Activated B cell treated with CpG ODN at 0.5 μM for 24 hours (primary cell): ENCODE results near the gene SLC6A3. TPM values are rescaled to one million over a fixed set of nuclear protein-coding genes. Genes with fewer than 3 reads are reported as not detected.

Experiments used
- ATAC-seq: fragments of 200-7000 bp; cut with Tn5 transposase; one replicate; pipeline ENCODE4 v1.10.0; 2021; ENCODE audit warnings: low read depth, mild to moderate bottlenecking, moderate library complexity
- CTCF ChIA-PET: fragments of 350-600 bp; sonication (Branson Sonifier 250); formaldehyde crosslinking; loops from one replicate; lab custom pipeline; 2021; ENCODE audit warnings: antibody characterized with exemption; lab: Charles Lee
- POLR2A ChIA-PET: fragments of 350-600 bp; sonication (Branson Sonifier 250); formaldehyde crosslinking; loops from one replicate; lab custom pipeline; 2021; ENCODE audit warnings: antibody characterized with exemption; lab: Charles Lee
- DNase-seq: peaks from one replicate; pipeline ENCODE4 v3.0.0; 2022
- H3K27ac Mint-ChIP-seq: one replicate; pipeline ENCODE4 v1.8.0; 2020; ENCODE audit warnings: mixed read lengths
- H3K27me3 Mint-ChIP-seq: one replicate; pipeline ENCODE4 v1.8.0; 2021; ENCODE audit warnings: mixed read lengths
- H3K36me3 Mint-ChIP-seq: one replicate; pipeline ENCODE4 v1.8.0; 2021; ENCODE audit warnings: low read depth, mixed read lengths
- H3K4me1 Mint-ChIP-seq: one replicate; pipeline ENCODE4 v1.8.0; 2021; ENCODE audit warnings: mixed read lengths
- H3K4me3 Mint-ChIP-seq: one replicate; pipeline ENCODE4 v1.8.0; 2020; ENCODE audit warnings: mild to moderate bottlenecking, mixed read lengths
- H3K9me3 Mint-ChIP-seq: one replicate; pipeline ENCODE4 v1.8.0; 2020; ENCODE audit warnings: mixed read lengths
- intact Hi-C: fragments of 100-400 bp; cut with micrococcal nuclease; formaldehyde crosslinking; loops from one replicate; pipeline ENCODE4 v1.15.1; 2024
- total RNA-seq: library from RNA; stranded (reverse); gene quantifications from 2 replicates; pipeline ENCODE4 v1.2.3, GENCODE V29; 2022
- TF ChIP-seq, protein P1 (sequence below): fragments of 200-600 bp; IDR thresholded peaks from one replicate; pipeline ENCODE4 v1.8.0; 2022; ENCODE audit warnings: antibody characterized with exemption, mild to moderate bottlenecking

SLC6A3 gene
- total RNA-seq, 1 donor from 2014 or later = 2.0 TPM

DNA sequence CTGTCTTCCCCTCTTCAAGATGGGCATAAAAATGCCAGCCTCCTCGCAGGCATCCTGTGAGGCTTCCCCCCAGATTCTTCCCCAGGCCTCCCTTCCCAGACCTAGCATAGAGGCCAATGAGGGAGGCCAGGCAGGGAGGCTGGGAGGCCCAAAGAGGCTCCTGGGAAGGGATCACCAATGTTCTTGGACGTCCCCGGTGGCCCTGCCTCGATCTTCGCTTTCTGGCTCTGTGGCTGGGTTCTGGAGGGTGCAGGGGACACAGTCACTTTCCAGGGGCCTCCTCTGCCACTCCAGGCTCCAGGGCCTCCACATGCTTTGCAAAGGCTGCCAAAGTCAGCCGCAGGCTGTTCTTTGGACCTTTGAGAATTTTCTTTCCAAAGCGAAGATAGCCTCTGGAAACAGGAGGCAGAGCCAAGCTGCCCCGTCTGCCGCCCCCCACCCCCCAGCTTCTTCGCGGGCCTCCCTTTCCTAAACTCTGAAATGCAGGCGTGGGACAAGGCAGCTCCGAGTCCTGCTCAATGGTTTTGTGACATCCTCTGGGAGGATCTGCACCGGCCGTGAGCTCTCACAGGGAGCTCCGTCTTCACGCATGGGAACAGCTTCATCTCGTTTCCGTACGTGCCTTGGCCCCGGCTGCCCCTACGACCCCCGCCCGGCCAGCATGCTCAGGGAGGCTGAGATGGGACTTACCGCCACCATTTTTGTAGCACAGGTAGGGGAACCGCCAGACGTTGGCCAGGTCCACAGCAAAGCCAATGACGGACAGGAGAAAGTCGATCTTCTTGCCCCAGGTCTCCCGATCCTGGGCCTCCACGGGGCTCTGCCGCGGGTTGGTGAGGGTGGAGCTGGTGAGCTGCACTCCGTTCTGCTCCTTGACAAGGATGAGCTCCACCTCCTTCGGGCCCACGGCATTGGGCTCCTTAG lies 2.8 kb downstream of the SLC6A3 start:
- DNase-seq (no peak), ATAC-seq (no peak)
- TF ChIP-seq, protein P1, sequence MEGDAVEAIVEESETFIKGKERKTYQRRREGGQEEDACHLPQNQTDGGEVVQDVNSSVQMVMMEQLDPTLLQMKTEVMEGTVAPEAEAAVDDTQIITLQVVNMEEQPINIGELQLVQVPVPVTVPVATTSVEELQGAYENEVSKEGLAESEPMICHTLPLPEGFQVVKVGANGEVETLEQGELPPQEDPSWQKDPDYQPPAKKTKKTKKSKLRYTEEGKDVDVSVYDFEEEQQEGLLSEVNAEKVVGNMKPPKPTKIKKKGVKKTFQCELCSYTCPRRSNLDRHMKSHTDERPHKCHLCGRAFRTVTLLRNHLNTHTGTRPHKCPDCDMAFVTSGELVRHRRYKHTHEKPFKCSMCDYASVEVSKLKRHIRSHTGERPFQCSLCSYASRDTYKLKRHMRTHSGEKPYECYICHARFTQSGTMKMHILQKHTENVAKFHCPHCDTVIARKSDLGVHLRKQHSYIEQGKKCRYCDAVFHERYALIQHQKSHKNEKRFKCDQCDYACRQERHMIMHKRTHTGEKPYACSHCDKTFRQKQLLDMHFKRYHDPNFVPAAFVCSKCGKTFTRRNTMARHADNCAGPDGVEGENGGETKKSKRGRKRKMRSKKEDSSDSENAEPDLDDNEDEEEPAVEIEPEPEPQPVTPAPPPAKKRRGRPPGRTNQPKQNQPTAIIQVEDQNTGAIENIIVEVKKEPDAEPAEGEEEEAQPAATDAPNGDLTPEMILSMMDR = no peak
- POLR2A ChIA-PET = no interaction called here
- intact Hi-C loops = no loop called here
- CTCF ChIA-PET = no interaction called here
- Mint-ChIP-seq H3K4me3 (no peak overlapping the region), H3K27ac (no peak overlapping the region), H3K4me1 (peaks cover 15% of the 10 kb centered on the region), H3K27me3 (peaks cover 52% of the 10 kb centered on the region), H3K9me3 (peaks cover 7% of the 10 kb centered on the region), H3K36me3 (no peaks in the 10 kb centered on the region)

DNA sequence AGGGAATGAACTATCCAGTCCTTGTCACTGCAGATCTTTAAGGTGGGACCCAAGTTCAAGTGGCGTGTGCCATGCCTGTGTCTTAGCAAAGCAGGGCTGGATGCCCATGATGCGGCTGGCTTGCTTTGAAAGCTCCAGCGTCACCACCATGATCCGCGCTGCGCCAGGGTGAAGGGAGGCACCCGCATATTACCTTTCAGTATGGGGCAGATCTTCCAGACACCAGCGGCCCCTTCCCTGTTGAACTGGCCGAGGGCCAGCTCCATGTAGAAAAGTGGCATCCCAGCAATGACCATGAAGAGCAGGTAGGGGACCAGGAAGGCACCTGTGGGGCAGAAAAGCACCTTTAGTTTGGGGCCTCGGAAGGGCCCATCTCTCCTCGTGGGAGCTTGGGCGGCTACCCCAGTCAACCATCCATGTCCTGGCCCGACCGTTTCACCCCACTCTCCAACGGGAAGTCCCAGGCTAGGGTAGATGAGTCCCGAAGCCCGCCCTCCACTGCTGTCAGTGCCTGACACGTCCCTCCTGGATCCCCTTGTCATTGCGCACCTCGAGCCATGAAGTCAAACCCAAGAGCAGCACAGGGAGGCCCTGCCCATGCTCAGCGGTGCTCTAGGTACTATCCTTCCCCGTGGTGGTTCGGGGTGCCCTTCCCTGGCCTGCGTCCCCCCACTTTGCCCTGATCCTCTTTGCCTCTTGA lies 3.9 kb downstream of the SLC6A3 start:
- no peaks in the 10 kb centered on the region for H3K36me3 Mint-ChIP-seq
- ChIA-PET POLR2A (no interaction called here), CTCF (no interaction called here)
- intact Hi-C loops = no loop called here
- H3K9me3 Mint-ChIP-seq = peaks cover 7% of the 10 kb centered on the region
- no peak overlapping the region for H3K4me3 Mint-ChIP-seq
- H3K27ac Mint-ChIP-seq = no peak overlapping the region
- ATAC-seq (no peak), DNase-seq (no peak)
- H3K27me3 Mint-ChIP-seq = peaks cover 46% of the 10 kb centered on the region
- peaks cover 15% of the 10 kb centered on the region for H3K4me1 Mint-ChIP-seq
- TF ChIP-seq, protein P1 = no peak

DNA sequence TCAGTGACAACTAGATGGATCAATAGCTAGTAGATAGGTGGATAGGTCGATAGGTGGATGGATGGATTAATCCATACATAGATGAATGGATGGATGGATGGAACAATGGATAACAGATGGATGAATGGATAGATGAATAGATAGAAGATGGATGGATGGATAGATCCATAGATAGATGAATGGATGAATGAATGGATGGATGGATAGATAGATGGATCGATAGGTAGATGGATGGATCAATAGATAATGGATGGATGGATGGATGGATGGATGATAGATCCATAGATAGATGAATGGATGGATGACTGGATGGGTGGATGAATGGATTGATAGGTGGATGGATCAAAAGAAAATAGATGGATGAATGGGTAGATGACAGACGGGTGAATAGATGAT lies 5.1 kb downstream of the SLC6A3 start:
- H3K27me3 Mint-ChIP-seq = peaks cover 46% of the 10 kb centered on the region
- TF ChIP-seq, protein P1 = no peak
- peaks cover 7% of the 10 kb centered on the region for H3K9me3 Mint-ChIP-seq
- H3K36me3 Mint-ChIP-seq = no peaks in the 10 kb centered on the region
- DNase-seq (no peak), ATAC-seq (no peak)
- CTCF ChIA-PET = no interaction called here
- peaks cover 15% of the 10 kb centered on the region for H3K4me1 Mint-ChIP-seq
- H3K4me3 Mint-ChIP-seq = no peak overlapping the region
- no peak overlapping the region for H3K27ac Mint-ChIP-seq
- intact Hi-C loops = no loop called here
- POLR2A ChIA-PET = no interaction called here

DNA sequence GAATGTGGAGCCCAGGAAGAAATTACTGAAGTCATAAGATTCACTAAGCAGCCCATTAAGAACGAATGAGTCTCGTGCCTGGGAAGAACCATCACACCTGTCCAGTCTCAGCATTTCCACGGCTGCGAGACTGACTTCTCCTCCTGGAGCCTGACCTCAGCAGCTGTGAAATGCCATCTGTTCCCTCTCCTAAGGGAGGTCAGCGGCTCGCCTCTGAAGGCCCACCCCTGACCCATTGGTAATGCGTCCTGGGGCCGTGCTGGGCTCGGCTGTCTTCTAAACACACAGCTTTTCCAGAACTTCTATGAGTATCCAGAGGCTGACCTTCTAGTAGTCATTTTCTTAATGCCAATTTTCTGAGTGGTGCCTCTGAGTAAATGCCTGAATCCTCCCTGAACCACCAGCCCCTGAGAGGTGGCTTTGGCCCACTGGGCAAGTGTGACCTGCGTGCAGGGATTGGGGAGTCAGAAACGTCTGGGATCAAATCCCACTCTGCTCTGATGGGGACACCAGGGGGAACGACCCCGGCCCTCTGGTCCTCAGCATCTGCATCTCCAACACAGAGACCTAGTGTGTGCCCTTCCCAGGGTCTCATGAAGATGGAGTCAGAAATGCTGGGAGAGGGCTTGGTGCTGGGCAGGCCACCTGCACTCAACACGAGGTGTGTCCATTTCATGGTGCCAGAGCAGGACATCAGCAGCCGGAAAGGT lies 5.7 kb downstream of the SLC6A3 start:
- Mint-ChIP-seq H3K4me1 (peaks cover 12% of the 10 kb centered on the region), H3K27ac (no peak overlapping the region), H3K27me3 (peaks cover 46% of the 10 kb centered on the region), H3K36me3 (no peaks in the 10 kb centered on the region), H3K4me3 (no peak overlapping the region), H3K9me3 (peaks cover 7% of the 10 kb centered on the region)
- intact Hi-C loops = no loop called here
- DNase-seq (no peak), ATAC-seq (no peak)
- POLR2A ChIA-PET = no interaction called here
- TF ChIP-seq, protein P1 = no peak
- CTCF ChIA-PET = no interaction called here

DNA sequence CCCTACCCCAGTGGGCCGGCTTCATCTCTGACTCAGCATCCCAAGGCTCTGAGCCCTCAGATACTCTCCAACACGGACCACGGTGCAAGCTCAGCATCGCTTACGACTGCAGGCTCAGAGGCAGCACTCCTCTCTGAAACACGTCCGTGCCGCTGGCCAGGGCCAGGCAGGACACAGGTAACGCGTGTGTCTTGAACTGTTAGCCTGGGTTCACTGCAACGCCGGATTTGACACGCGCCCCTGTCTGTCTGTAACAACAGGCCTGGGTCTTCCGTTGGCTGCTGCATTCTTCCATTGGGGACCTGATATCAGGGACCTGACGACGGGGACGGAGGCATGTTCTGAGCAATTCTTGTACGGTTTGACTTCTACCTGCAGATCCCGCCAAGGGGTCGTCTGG lies 6.4 kb downstream of the SLC6A3 start:
- ATAC-seq = no peak
- TF ChIP-seq, protein P1 = no peak
- no peak for DNase-seq
- Mint-ChIP-seq H3K27ac (no peak overlapping the region), H3K27me3 (peaks cover 40% of the 10 kb centered on the region), H3K4me1 (peaks cover 6% of the 10 kb centered on the region), H3K4me3 (no peak overlapping the region), H3K36me3 (no peaks in the 10 kb centered on the region), H3K9me3 (peaks cover 7% of the 10 kb centered on the region)
- ChIA-PET POLR2A (no interaction called here), CTCF (no interaction called here)
- intact Hi-C loops = no loop called here
